Astrocyte (in vitro differentiated cells and primary cell): ENCODE results near the gene DYNLT1. TPM values are rescaled to one million over a fixed set of nuclear protein-coding genes. Genes with fewer than 3 reads are reported as not detected.

Source experiments
- DNase-seq: peaks from one replicate; pipeline ENCODE4 v3.0.0-alpha.2; 2010; ENCODE audit warnings: low read depth
- FAIRE-seq: peaks from 2 replicates; lab custom pipeline; 2011; peaks lifted over from hg19 to GRCh38; lab: Jason Lieb, UNC
- H2AFZ ChIP-seq: 2 replicates; pipeline ENCODE4 v1.6.0; 2012; ENCODE audit warnings: low read depth, low read length, inconsistent platforms
- H3K27ac ChIP-seq: 2 replicates; pipeline ENCODE4 v1.5.1; 2011; ENCODE audit warnings: low read depth, low read length, inconsistent platforms
- H3K27me3 ChIP-seq: 2 replicates; pipeline ENCODE4 v1.6.0; 2011; ENCODE audit warnings: low read length, inconsistent platforms; ENCODE audit not compliant: insufficient read depth
- H3K36me3 ChIP-seq: 2 replicates; pipeline ENCODE4 v1.5.1; 2011; ENCODE audit warnings: low read length, inconsistent platforms; ENCODE audit not compliant: insufficient read depth
- H3K4me1 ChIP-seq: 2 replicates; pipeline ENCODE4 v1.5.1; 2011; ENCODE audit warnings: low read length, inconsistent platforms; ENCODE audit not compliant: insufficient read depth
- H3K4me2 ChIP-seq: 2 replicates; pipeline ENCODE4 v1.6.0; 2012; ENCODE audit warnings: low read length, inconsistent platforms
- H3K4me3 ChIP-seq: 2 replicates; pipeline ENCODE4 v1.5.1; 2011; ENCODE audit warnings: low read depth, mild to moderate bottlenecking, low read length, inconsistent platforms; ENCODE audit not compliant: insufficient read depth
- H3K79me2 ChIP-seq: 2 replicates; pipeline ENCODE4 v1.6.0; 2012; ENCODE audit warnings: mild to moderate bottlenecking, low read length, inconsistent platforms; ENCODE audit not compliant: insufficient read depth
- H3K9ac ChIP-seq: 2 replicates; pipeline ENCODE4 v1.6.0; 2012; ENCODE audit warnings: mild to moderate bottlenecking, low read length, inconsistent platforms
- H3K9me3 ChIP-seq: 2 replicates; pipeline ENCODE4 v1.5.1; 2012; ENCODE audit warnings: low read depth, mild to moderate bottlenecking, low read length, inconsistent platforms; ENCODE audit not compliant: insufficient read depth
- H4K20me1 ChIP-seq: 2 replicates; pipeline ENCODE4 v1.6.0; 2012; ENCODE audit warnings: low read length, inconsistent platforms; ENCODE audit not compliant: insufficient read depth
- H3K27ac Mint-ChIP-seq: one replicate; pipeline ENCODE4 v1.8.0; 2021; ENCODE audit warnings: mild to moderate bottlenecking, mixed read lengths; ENCODE audit not compliant: unreplicated experiment
- H3K27me3 Mint-ChIP-seq: one replicate; pipeline ENCODE4 v1.8.0; 2021; ENCODE audit warnings: low read depth, mixed read lengths; ENCODE audit not compliant: unreplicated experiment
- H3K36me3 Mint-ChIP-seq: one replicate; pipeline ENCODE4 v1.8.0; 2021; ENCODE audit warnings: low read depth, mixed read lengths; ENCODE audit not compliant: unreplicated experiment
- H3K4me1 Mint-ChIP-seq: one replicate; pipeline ENCODE4 v1.8.0; 2021; ENCODE audit warnings: low read depth, mixed read lengths; ENCODE audit not compliant: unreplicated experiment
- H3K4me3 Mint-ChIP-seq: one replicate; pipeline ENCODE4 v1.8.0; 2021; ENCODE audit warnings: mild to moderate bottlenecking, moderate library complexity, mixed read lengths; ENCODE audit not compliant: unreplicated experiment
- H3K9me3 Mint-ChIP-seq: one replicate; pipeline ENCODE4 v1.8.0; 2021; ENCODE audit warnings: mild to moderate bottlenecking, mixed read lengths; ENCODE audit not compliant: unreplicated experiment
- CTCF ChIP-seq: IDR thresholded peaks from 2 replicates; pipeline ENCODE4 v1.5.1; 2011; ENCODE audit warnings: low read depth, mild to moderate bottlenecking, inconsistent platforms, low read length, moderate library complexity; ENCODE audit not compliant: insufficient read depth
- EZH2 ChIP-seq: IDR thresholded peaks from 2 replicates; pipeline ENCODE4 v1.6.1; 2012; ENCODE audit warnings: mild to moderate bottlenecking, low read length, inconsistent platforms; ENCODE audit not compliant: insufficient read depth
- total RNA-seq: library from RNA; stranded (reverse); gene quantifications from 2 replicates; pipeline ENCODE4 v1.2.1, GENCODE V29; 2021

Gene DYNLT1
- total RNA-seq, 1 donor from 2014 or later: 169 TPM

- Histone ChIP-seq H4K20me1 (peaks cover 4% of the 10 kb centered on the region), H3K27me3 (no peaks in the 10 kb centered on the region), H3K9ac (no peak overlapping the region), H3K4me3 (no peak overlapping the region), H3K36me3 (peaks cover 26% of the 10 kb centered on the region), H2AFZ (no peak overlapping the region), H3K9me3 (no peaks in the 10 kb centered on the region), H3K4me1 (no peaks in the 10 kb centered on the region), H3K4me2 (no peak overlapping the region), H3K27ac (no peak overlapping the region), H3K79me2 (no peaks in the 10 kb centered on the region)
- TF ChIP-seq EZH2: no peak
- peak; percentile 32 for TF ChIP-seq CTCF
- peaks cover 20% of the 10 kb centered on the region for H3K36me3 Mint-ChIP-seq
- no peak overlapping the region for H3K27ac Mint-ChIP-seq
- DNase-seq (no peak), FAIRE-seq (no peak)
- H3K4me1 Mint-ChIP-seq: peaks cover 3% of the 10 kb centered on the region
- H3K9me3 Mint-ChIP-seq: no peaks in the 10 kb centered on the region
- H3K4me3 Mint-ChIP-seq: no peak overlapping the region
- H3K27me3 Mint-ChIP-seq: no peaks in the 10 kb centered on the region
These were observed 49.3 kb downstream of the DYNLT1 start for GRCh38 chr6:158595223-158595622.

- Histone ChIP-seq H3K9ac (no peak overlapping the region), H2AFZ (no peak overlapping the region), H3K4me3 (no peak overlapping the region), H3K36me3 (peaks cover 33% of the 10 kb centered on the region), H3K27ac (no peak overlapping the region), H3K9me3 (no peaks in the 10 kb centered on the region), H3K27me3 (no peaks in the 10 kb centered on the region), H3K4me2 (no peak overlapping the region), H3K79me2 (no peaks in the 10 kb centered on the region), H4K20me1 (peaks cover 4% of the 10 kb centered on the region), H3K4me1 (no peaks in the 10 kb centered on the region)
- FAIRE-seq (no peak), DNase-seq (no peak)
- Mint-ChIP-seq H3K4me1 (peaks cover 3% of the 10 kb centered on the region), H3K9me3 (no peaks in the 10 kb centered on the region), H3K36me3 (peaks cover 21% of the 10 kb centered on the region), H3K4me3 (no peak overlapping the region), H3K27me3 (no peaks in the 10 kb centered on the region), H3K27ac (no peak overlapping the region)
- TF ChIP-seq EZH2 (no peak), CTCF (no peak)
These were observed 50.9 kb downstream of the DYNLT1 start for GRCh38 chr6:158593670-158594069.

GRCh38 chr6:158591810-158592209 is 52.7 kb downstream of the DYNLT1 start:
- Histone ChIP-seq H3K9ac (no peak overlapping the region), H3K4me3 (no peak overlapping the region), H2AFZ (no peak overlapping the region), H4K20me1 (peaks cover 4% of the 10 kb centered on the region), H3K4me1 (no peaks in the 10 kb centered on the region), H3K27me3 (no peaks in the 10 kb centered on the region), H3K9me3 (peaks cover 1% of the 10 kb centered on the region), H3K27ac (no peak overlapping the region), H3K4me2 (no peak overlapping the region), H3K79me2 (no peaks in the 10 kb centered on the region), H3K36me3 (peaks cover 43% of the 10 kb centered on the region)
- TF ChIP-seq EZH2: no peak
- TF ChIP-seq CTCF: no peak
- H3K4me1 Mint-ChIP-seq: no peaks in the 10 kb centered on the region
- DNase-seq (no peak), FAIRE-seq (no peak)
- H3K36me3 Mint-ChIP-seq: peaks cover 30% of the 10 kb centered on the region
- no peaks in the 10 kb centered on the region for H3K27me3 Mint-ChIP-seq
- no peak overlapping the region for H3K27ac Mint-ChIP-seq
- H3K9me3 Mint-ChIP-seq: no peaks in the 10 kb centered on the region
- H3K4me3 Mint-ChIP-seq: no peak overlapping the region
